ENCODE measurements around the gene ASRGL1.
A peak's percentile ranks its signal among the peaks of the same experiment; 100 is the strongest.

The ASRGL1 gene

DNA sequence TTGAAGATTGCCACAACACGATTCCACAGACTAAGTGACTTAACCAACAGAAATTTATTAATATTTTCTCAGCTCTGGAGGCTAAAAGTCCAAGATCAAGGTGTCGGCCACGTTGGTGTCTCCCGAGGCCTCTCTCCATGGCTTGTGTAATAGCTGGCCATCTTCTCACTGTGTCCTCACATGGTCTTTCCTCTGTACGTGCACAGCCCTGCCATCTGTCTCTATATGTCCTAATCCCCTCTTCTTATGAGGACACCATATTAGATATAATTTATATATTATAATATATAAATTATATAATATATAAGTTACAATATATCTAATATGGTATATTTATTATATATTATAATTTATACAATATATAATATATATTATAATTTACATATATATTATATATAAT lies 56.5 kb downstream of the ASRGL1 start (continued):
- no peak for TF ChIP-seq ZNF565 (CRISPR knock-in tag; conservative IDR thresholded peaks at IDR 0.05; ENCODE audit: low read depth)
- TF ChIP-seq ESRRG (CRISPR knock-in tag; IDR thresholded peaks at IDR 0.05) = no peak
- TF ChIP-seq, protein P1, sequence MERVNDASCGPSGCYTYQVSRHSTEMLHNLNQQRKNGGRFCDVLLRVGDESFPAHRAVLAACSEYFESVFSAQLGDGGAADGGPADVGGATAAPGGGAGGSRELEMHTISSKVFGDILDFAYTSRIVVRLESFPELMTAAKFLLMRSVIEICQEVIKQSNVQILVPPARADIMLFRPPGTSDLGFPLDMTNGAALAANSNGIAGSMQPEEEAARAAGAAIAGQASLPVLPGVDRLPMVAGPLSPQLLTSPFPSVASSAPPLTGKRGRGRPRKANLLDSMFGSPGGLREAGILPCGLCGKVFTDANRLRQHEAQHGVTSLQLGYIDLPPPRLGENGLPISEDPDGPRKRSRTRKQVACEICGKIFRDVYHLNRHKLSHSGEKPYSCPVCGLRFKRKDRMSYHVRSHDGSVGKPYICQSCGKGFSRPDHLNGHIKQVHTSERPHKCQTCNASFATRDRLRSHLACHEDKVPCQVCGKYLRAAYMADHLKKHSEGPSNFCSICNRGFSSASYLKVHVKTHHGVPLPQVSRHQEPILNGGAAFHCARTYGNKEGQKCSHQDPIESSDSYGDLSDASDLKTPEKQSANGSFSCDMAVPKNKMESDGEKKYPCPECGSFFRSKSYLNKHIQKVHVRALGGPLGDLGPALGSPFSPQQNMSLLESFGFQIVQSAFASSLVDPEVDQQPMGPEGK (CRISPR knock-in tag; IDR thresholded peaks at IDR 0.05; ENCODE audit: borderline replicate concordance) = no peak
- no peak for TF ChIP-seq ZNF70 (CRISPR knock-in tag; IDR thresholded peaks at IDR 0.05)
- no peak for TF ChIP-seq PPARA (CRISPR knock-in tag; IDR thresholded peaks at IDR 0.05; ENCODE audit: borderline replicate concordance)
- TF ChIP-seq TOX (CRISPR knock-in tag; IDR thresholded peaks at IDR 0.05; ENCODE audit: borderline replicate concordance) = no peak
- no peak for TF ChIP-seq ZFP3 (CRISPR knock-in tag; IDR thresholded peaks at IDR 0.05)
- TF ChIP-seq ISL1 (CRISPR knock-in tag; IDR thresholded peaks at IDR 0.05) = no peak

DNA sequence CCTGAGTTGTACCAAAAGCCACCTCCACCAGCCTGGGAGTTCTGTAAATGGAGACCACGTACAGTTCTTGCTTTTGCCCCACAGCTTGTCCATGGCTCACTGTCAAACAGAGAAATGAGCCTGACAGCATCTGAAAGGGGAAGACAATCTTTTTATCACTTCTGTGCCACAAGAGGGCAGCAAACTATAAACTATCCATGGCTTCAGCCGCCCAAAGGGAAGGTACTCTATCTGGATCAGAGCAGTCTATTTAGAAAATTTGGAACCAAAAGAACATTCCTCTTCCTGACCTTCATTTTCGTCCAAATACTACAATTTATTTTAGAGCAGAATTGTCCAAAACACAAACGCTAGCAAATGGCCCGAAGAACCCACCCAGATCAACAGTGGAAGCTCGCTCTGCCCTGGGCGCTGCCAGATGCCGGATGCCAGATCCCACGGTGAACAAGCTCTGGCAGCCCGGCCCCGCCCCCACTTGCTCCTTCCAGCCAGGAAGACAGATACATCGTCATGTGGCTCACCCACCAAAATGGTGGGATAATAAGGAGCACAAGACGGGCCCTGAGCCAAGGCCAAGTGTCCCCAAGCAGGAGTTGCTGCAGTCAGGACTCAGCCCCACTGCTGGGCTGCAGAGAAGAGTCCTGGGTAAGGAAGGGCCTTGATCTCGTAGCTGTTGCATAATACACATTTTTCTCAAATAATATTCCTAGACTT lies 57.7 kb downstream of the ASRGL1 start:
- 0 out of 2 replicates have a peak, but pooled peaks have one; percentile 32 for TF ChIP-seq GLIS3 (CRISPR knock-in tag; IDR thresholded peaks at IDR 0.05)
- 0 out of 2 replicates have a peak, but pooled peaks have one; percentile 56 for TF ChIP-seq CSDC2 (CRISPR knock-in tag; IDR thresholded peaks at IDR 0.05)
- 0 out of 2 replicates have a peak, but pooled peaks have one; percentile 52 for TF ChIP-seq ZFP3 (CRISPR knock-in tag; IDR thresholded peaks at IDR 0.05)
- TF ChIP-seq, protein P2, sequence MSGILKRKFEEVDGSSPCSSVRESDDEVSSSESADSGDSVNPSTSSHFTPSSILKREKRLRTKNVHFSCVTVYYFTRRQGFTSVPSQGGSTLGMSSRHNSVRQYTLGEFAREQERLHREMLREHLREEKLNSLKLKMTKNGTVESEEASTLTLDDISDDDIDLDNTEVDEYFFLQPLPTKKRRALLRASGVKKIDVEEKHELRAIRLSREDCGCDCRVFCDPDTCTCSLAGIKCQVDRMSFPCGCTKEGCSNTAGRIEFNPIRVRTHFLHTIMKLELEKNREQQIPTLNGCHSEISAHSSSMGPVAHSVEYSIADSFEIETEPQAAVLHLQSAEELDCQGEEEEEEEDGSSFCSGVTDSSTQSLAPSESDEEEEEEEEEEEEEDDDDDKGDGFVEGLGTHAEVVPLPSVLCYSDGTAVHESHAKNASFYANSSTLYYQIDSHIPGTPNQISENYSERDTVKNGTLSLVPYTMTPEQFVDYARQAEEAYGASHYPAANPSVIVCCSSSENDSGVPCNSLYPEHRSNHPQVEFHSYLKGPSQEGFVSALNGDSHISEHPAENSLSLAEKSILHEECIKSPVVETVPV (CRISPR knock-in tag; IDR thresholded peaks at IDR 0.05) = no peak
- TF ChIP-seq ZNF70 (CRISPR knock-in tag; IDR thresholded peaks at IDR 0.05) = peak; percentile 89
- peak; percentile 74 for TF ChIP-seq TCF4 (CRISPR knock-in tag; IDR thresholded peaks at IDR 0.05; ENCODE audit: borderline replicate concordance)
- no peak for TF ChIP-seq TOX (CRISPR knock-in tag; IDR thresholded peaks at IDR 0.05; ENCODE audit: borderline replicate concordance)
- no peak for TF ChIP-seq ZNF565 (CRISPR knock-in tag; conservative IDR thresholded peaks at IDR 0.05; ENCODE audit: low read depth)
- TF ChIP-seq, protein P3, sequence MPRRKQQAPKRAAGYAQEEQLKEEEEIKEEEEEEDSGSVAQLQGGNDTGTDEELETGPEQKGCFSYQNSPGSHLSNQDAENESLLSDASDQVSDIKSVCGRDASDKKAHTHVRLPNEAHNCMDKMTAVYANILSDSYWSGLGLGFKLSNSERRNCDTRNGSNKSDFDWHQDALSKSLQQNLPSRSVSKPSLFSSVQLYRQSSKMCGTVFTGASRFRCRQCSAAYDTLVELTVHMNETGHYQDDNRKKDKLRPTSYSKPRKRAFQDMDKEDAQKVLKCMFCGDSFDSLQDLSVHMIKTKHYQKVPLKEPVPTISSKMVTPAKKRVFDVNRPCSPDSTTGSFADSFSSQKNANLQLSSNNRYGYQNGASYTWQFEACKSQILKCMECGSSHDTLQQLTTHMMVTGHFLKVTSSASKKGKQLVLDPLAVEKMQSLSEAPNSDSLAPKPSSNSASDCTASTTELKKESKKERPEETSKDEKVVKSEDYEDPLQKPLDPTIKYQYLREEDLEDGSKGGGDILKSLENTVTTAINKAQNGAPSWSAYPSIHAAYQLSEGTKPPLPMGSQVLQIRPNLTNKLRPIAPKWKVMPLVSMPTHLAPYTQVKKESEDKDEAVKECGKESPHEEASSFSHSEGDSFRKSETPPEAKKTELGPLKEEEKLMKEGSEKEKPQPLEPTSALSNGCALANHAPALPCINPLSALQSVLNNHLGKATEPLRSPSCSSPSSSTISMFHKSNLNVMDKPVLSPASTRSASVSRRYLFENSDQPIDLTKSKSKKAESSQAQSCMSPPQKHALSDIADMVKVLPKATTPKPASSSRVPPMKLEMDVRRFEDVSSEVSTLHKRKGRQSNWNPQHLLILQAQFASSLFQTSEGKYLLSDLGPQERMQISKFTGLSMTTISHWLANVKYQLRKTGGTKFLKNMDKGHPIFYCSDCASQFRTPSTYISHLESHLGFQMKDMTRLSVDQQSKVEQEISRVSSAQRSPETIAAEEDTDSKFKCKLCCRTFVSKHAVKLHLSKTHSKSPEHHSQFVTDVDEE (CRISPR knock-in tag; IDR thresholded peaks at IDR 0.05) = 0 out of 2 replicates have a peak, but pooled peaks have one; percentile 43
- peak; percentile 87 for ATAC-seq

DNA sequence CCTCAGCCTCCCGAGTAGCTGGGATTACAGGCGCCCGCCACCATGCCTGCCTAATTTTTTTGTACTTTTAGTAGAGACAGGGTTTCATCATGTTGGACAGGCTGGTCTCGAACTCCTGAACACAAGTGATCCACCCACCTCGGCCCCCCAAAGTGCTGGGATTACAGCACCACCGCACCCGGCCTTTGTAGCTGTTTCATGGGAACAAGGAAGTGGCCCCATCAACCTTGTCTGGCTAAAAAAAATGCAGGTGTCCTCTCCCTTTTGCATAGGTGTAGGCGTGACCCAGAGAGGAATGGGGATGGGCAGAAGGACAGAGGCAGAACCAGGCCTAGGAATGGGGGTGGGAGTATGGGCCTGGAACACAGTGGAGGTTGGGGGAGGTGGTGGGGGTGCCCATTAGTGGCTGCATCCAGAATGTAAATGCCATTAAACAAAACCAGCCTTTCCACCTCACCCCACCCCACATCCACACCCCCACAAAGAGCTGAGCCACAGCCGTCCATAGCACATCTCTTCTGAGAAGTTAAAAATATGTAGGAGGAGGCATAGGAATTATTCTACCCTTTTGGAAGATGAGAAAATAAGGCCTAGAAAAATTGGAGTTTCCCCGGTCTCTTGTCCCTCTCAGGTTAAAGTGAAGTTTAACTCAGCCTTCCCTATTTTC lies 58.8 kb downstream of the ASRGL1 start:
- no peak for ATAC-seq
- no peak for TF ChIP-seq PPARA (CRISPR knock-in tag; IDR thresholded peaks at IDR 0.05; ENCODE audit: borderline replicate concordance)
- TF ChIP-seq ZNF70 (CRISPR knock-in tag; IDR thresholded peaks at IDR 0.05) = no peak
- TF ChIP-seq TOX (CRISPR knock-in tag; IDR thresholded peaks at IDR 0.05; ENCODE audit: borderline replicate concordance) = no peak
- no peak for TF ChIP-seq ZFP3 (CRISPR knock-in tag; IDR thresholded peaks at IDR 0.05)
- TF ChIP-seq TCF4 (CRISPR knock-in tag; IDR thresholded peaks at IDR 0.05; ENCODE audit: borderline replicate concordance) = no peak
- TF ChIP-seq, protein P4, sequence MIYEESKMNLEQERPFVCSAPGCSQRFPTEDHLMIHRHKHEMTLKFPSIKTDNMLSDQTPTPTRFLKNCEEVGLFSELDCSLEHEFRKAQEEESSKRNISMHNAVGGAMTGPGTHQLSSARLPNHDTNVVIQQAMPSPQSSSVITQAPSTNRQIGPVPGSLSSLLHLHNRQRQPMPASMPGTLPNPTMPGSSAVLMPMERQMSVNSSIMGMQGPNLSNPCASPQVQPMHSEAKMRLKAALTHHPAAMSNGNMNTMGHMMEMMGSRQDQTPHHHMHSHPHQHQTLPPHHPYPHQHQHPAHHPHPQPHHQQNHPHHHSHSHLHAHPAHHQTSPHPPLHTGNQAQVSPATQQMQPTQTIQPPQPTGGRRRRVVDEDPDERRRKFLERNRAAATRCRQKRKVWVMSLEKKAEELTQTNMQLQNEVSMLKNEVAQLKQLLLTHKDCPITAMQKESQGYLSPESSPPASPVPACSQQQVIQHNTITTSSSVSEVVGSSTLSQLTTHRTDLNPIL (CRISPR knock-in tag; IDR thresholded peaks at IDR 0.05; ENCODE audit: low read depth) = no peak
- TF ChIP-seq, protein P2 (CRISPR knock-in tag; IDR thresholded peaks at IDR 0.05) = no peak
- no peak for TF ChIP-seq GLIS3 (CRISPR knock-in tag; IDR thresholded peaks at IDR 0.05)
- TF ChIP-seq, protein P3 (CRISPR knock-in tag; IDR thresholded peaks at IDR 0.05) = no peak
- no peak for TF ChIP-seq ZNF8 (CRISPR knock-in tag; IDR thresholded peaks at IDR 0.05)
- TF ChIP-seq RARB (CRISPR knock-in tag; IDR thresholded peaks at IDR 0.05) = no peak
- TF ChIP-seq ZNF565 (CRISPR knock-in tag; conservative IDR thresholded peaks at IDR 0.05; ENCODE audit: low read depth) = no peak
- TF ChIP-seq ARNTL (CRISPR knock-in tag; IDR thresholded peaks at IDR 0.05; ENCODE audit: borderline replicate concordance, low read depth) = no peak
- TF ChIP-seq ZC3H10 (CRISPR knock-in tag; IDR thresholded peaks at IDR 0.05) = no peak
- no peak for TF ChIP-seq ZFP30 (CRISPR knock-in tag; IDR thresholded peaks at IDR 0.05)
- TF ChIP-seq ESRRG (CRISPR knock-in tag; IDR thresholded peaks at IDR 0.05) = no peak
- TF ChIP-seq, protein P1 (CRISPR knock-in tag; IDR thresholded peaks at IDR 0.05; ENCODE audit: borderline replicate concordance) = no peak

Measured in SK-N-SH treated with all-trans-retinoic acid at 6 μM for 48 hours (cell line).